Endothelial cell of umbilical vein (primary cell): ENCODE data around the gene NCLN. TPM values are rescaled to one million over a fixed set of nuclear protein-coding genes. Genes with fewer than 3 reads are reported as not detected.

Experiments
- BruUV-seq: library from RNA; stranded (reverse); fragments of 400-500 nt; replicated peaks from 2 replicates; lab custom pipeline; 2021; lab: Mats Ljungman, UMichigan
- CTCF ChIA-PET: fragments of 300-600, 350-600 bp; sonication (Branson Sonifier 250); formaldehyde crosslinking; loops from one replicate; lab custom pipeline; 2021; ENCODE audit warnings: antibody characterized with exemption, inconsistent platforms; lab: Charles Lee
- POLR2A ChIA-PET: fragments of 300-600, 350-600 bp; sonication (Branson Sonifier 250); formaldehyde crosslinking; loops from one replicate; lab custom pipeline; 2021; ENCODE audit warnings: antibody characterized with exemption, inconsistent platforms; lab: Charles Lee
- DNase-seq: peaks from one replicate; pipeline ENCODE4 v3.0.0-alpha.2; 2011; ENCODE audit warnings: low read depth, low spot score
- FAIRE-seq: peaks from 2 replicates; lab custom pipeline; 2011; peaks lifted over from hg19 to GRCh38; lab: Jason Lieb, UNC
- H2AFZ ChIP-seq: 2 replicates; pipeline ENCODE4 v1.6.0; 2012; ENCODE audit warnings: low read depth, low read length, control low read depth, inconsistent platforms
- H3K27ac ChIP-seq: 2 replicates; pipeline ENCODE4 v1.5.1; 2011; ENCODE audit warnings: low read depth, mild to moderate bottlenecking, control low read depth, low read length, moderate library complexity; ENCODE audit not compliant: insufficient read depth
- H3K27me3 ChIP-seq, 2 experiments: 2 replicates each; pipeline versions ENCODE4 v1.6.0 to v1.6.1; 2011; ENCODE audit warnings: low read length in 2 of 2, mixed read lengths in 1 of 2; ENCODE audit not compliant: control insufficient read depth in 2 of 2, insufficient read depth in 2 of 2
- H3K36me3 ChIP-seq, 2 experiments: 2 replicates in 1 of 2; 3 replicates in 1 of 2; pipeline ENCODE4 v1.5.1; 2011; ENCODE audit warnings: low read length in 2 of 2, mild to moderate bottlenecking in 1 of 2, moderate library complexity in 1 of 2; ENCODE audit not compliant: control insufficient read depth in 2 of 2, insufficient read depth in 2 of 2; ENCODE audit errors: extremely low read depth in 1 of 2
- H3K4me1 ChIP-seq: 3 replicates; pipeline ENCODE4 v1.5.1; 2011; ENCODE audit warnings: mild to moderate bottlenecking, low read length; ENCODE audit not compliant: control insufficient read depth, insufficient read depth; ENCODE audit errors: extremely low read depth
- H3K4me2 ChIP-seq: 2 replicates; pipeline ENCODE4 v1.6.1; 2011; ENCODE audit warnings: low read length, control low read depth, mixed read lengths; ENCODE audit not compliant: insufficient read depth
- H3K4me3 ChIP-seq, 3 experiments: fragments of 200-600 bp in 1 of 3; sonication (generic), shearing (Covaris generic) in 1 of 3; replicated peaks in 1 of 3; 2 replicates each; pipeline ENCODE4 v1.5.1; 2011 to 2016; ENCODE audit warnings: control low read depth in 3 of 3, low read length in 3 of 3, mild to moderate bottlenecking in 2 of 3, inconsistent platforms in 1 of 3, low read depth in 1 of 3, moderate library complexity in 1 of 3; ENCODE audit not compliant: insufficient read depth in 1 of 3
- H3K79me2 ChIP-seq: 2 replicates; pipeline ENCODE4 v1.6.0; 2012; ENCODE audit warnings: low read length, inconsistent platforms; ENCODE audit not compliant: control insufficient read depth, insufficient read depth
- H3K9ac ChIP-seq: replicated peaks from 2 replicates; pipeline ENCODE3; 2011; ENCODE audit warnings: low read length, control low read depth; ENCODE audit not compliant: insufficient read depth; ENCODE audit errors: extremely low read depth
- H3K9me1 ChIP-seq: replicated peaks from 3 replicates; pipeline ENCODE4 v1.6.0; 2011; ENCODE audit warnings: mild to moderate bottlenecking, low read length; ENCODE audit not compliant: control insufficient read depth, insufficient read depth; ENCODE audit errors: extremely low read depth
- H3K9me3 ChIP-seq: replicated peaks from 2 replicates; pipeline ENCODE4 v1.5.1; 2012; ENCODE audit warnings: low read length, inconsistent platforms; ENCODE audit not compliant: control insufficient read depth, insufficient read depth
- H4K20me1 ChIP-seq: replicated peaks from 2 replicates; pipeline ENCODE3; 2011; ENCODE audit warnings: mild to moderate bottlenecking, low read length; ENCODE audit not compliant: control insufficient read depth, insufficient read depth; ENCODE audit errors: extremely low read depth
- CTCF ChIP-seq, 2 donors: IDR thresholded peaks; 1 replicate in 1 of 2; 2 replicates in 1 of 2; pipeline ENCODE4 v1.5.1; 2011; ENCODE audit warnings: low read length in 2 of 2, mild to moderate bottlenecking in 2 of 2, moderate library complexity in 2 of 2, control low read depth in 1 of 2, inconsistent platforms in 1 of 2, low read depth in 1 of 2; ENCODE audit not compliant: insufficient read depth in 1 of 2; ENCODE audit errors: extremely low read depth in 1 of 2
- EZH2 ChIP-seq: IDR thresholded peaks from 2 replicates; pipeline ENCODE4 v1.6.1; 2012; ENCODE audit warnings: borderline replicate concordance, low read depth, mild to moderate bottlenecking, moderate library complexity, low read length, inconsistent platforms; ENCODE audit not compliant: severe bottlenecking
- FOS ChIP-seq: IDR thresholded peaks from 2 replicates; pipeline ENCODE4 v1.6.1; 2011; ENCODE audit warnings: mild to moderate bottlenecking, low read length, moderate library complexity, borderline replicate concordance; ENCODE audit not compliant: insufficient read depth
- GATA2 ChIP-seq: IDR thresholded peaks from 2 replicates; pipeline ENCODE4 v1.7.0; 2011; ENCODE audit warnings: low read depth, mild to moderate bottlenecking, moderate library complexity, mixed read lengths, low read length; ENCODE audit not compliant: insufficient read length, insufficient read depth
- JUN ChIP-seq: IDR thresholded peaks from 2 replicates; pipeline ENCODE4 v1.6.1; 2011; ENCODE audit warnings: borderline replicate concordance, low read depth; ENCODE audit not compliant: insufficient read length, insufficient read depth
- MAX ChIP-seq: IDR thresholded peaks from 2 replicates; pipeline ENCODE4 v1.6.1; 2011; ENCODE audit not compliant: insufficient read depth, insufficient read length
- MYC ChIP-seq: IDR thresholded peaks from one replicate; pipeline ENCODE4 v1.6.1; 2011; ENCODE audit warnings: mild to moderate bottlenecking, low read depth, low read length
- POLR2A ChIP-seq: IDR thresholded peaks from 2 replicates; pipeline ENCODE4 v1.6.1; 2012; ENCODE audit warnings: low read depth, mild to moderate bottlenecking, control low read depth, low read length
- POLR2AphosphoS5 ChIP-seq: IDR thresholded peaks from 2 replicates; pipeline ENCODE4 v1.6.1; 2012; ENCODE audit warnings: low read depth, mild to moderate bottlenecking, control low read depth, low read length, moderate library complexity; ENCODE audit not compliant: insufficient read depth
- dilution Hi-C: fragments of 300-500 bp; cut with MboI; formaldehyde crosslinking; loops from one replicate; pipeline ENCODE4 v1.15.0; 2019; ENCODE audit warnings: low sequenced_read_pairs; ENCODE audit not compliant: extremely low pct_ligation_motif_present
- intact Hi-C: fragments of 100-400 bp; cut with micrococcal nuclease; formaldehyde crosslinking; loops from one replicate; pipeline ENCODE4 v1.10.0; 2022
- polyA plus RNA-seq, 4 experiments: library from polyadenylated mRNA; depleted of rRNA in 3 of 4; stranded (reverse) in 3 of 4; unstranded in 1 of 4; fragments of >200 nt; gene quantifications; 2 replicates each; pipeline versions ENCODE4 v1.2.1 to v1.2.3, GENCODE V29; 2011 to 2012; ENCODE audit warnings: missing spikeins in 1 of 4
- total RNA-seq: library from RNA; stranded (reverse); gene quantifications from 2 replicates; pipeline ENCODE4 v1.2.3, GENCODE V29; 2021

NCLN gene
- total and polyA plus RNA-seq, 2 donors (not counting 3 experiments of a cell fraction or from before 2014, with no cell fraction given): 97.2 to 102 TPM

GRCh38 chr19:3198901-3199700 lies 13.4 kb downstream of the NCLN start:
- H3K27ac ChIP-seq: no peak overlapping the region
- no peaks in the 10 kb centered on the region for H3K9me3 ChIP-seq
- no peaks in the 10 kb centered on the region for H3K27me3 ChIP-seq
- intact Hi-C loops (no loop called here), dilution Hi-C loops (no loop called here)
- no peaks in the 10 kb centered on the region for H4K20me1 ChIP-seq
- no peaks in the 10 kb centered on the region for H3K4me1 ChIP-seq
- DNase-seq (no peak), FAIRE-seq (no peak)
- no peaks in the 10 kb centered on the region for H3K9me1 ChIP-seq
- ChIA-PET CTCF (interaction anchor here (1.0 to 1.5 kb wide), 3 partner anchors 25 to 248 kb away, joined by 3 to 5 read pairs (median 3); partner anchors contain the start of gene CELF5), POLR2A (no interaction called here)
- TF ChIP-seq GATA2 (no peak), FOS (no peak), POLR2A (no peak), CTCF (IDR thresholded peaks at IDR 0.05; ENCODE audit: extremely low read depth in 1 of 2, insufficient read depth in 1 of 2, low read depth in 1 of 2, low read length in 2 of 2) (no peak), JUN (no peak), POLR2AphosphoS5 (no peak), EZH2 (no peak), MAX (no peak), MYC (no peak)
- H2AFZ ChIP-seq: no peak overlapping the region
- no peak overlapping the region for H3K4me2 ChIP-seq
- no peak overlapping the region for H3K4me3 ChIP-seq
- H3K79me2 ChIP-seq: no peaks in the 10 kb centered on the region
- no peak overlapping the region for H3K9ac ChIP-seq
- no TSS peak for BruUV-seq
- peaks cover 0 to 18% of the 10 kb centered on the region in 2 experiments for H3K36me3 ChIP-seq
